Activated naive CD8-positive, alpha-beta T cell (primary cell): ENCODE data around the gene GDE1.

Experiments used
- H3K27ac Mint-ChIP-seq: one replicate; pipeline ENCODE4 v1.8.0; 2021; ENCODE audit warnings: mixed read lengths
- H3K27me3 Mint-ChIP-seq: one replicate; pipeline ENCODE4 v1.8.0; 2021; ENCODE audit warnings: mixed read lengths
- H3K36me3 Mint-ChIP-seq: one replicate; pipeline ENCODE4 v1.8.0; 2021; ENCODE audit warnings: mixed read lengths
- H3K4me1 Mint-ChIP-seq: one replicate; pipeline ENCODE4 v1.8.0; 2021; ENCODE audit warnings: low read depth, mixed read lengths
- H3K4me3 Mint-ChIP-seq: one replicate; pipeline ENCODE4 v1.8.0; 2021; ENCODE audit warnings: mild to moderate bottlenecking, mixed read lengths
- H3K9me3 Mint-ChIP-seq: one replicate; pipeline ENCODE4 v1.8.0; 2021; ENCODE audit warnings: low read depth, mixed read lengths

GDE1 gene

GRCh38 chr16:19540241-19540970, 18.5 kb upstream of the GDE1 start:
- H3K4me3 Mint-ChIP-seq: no peak overlapping the region
- H3K36me3 Mint-ChIP-seq: peaks cover 35% of the 10 kb centered on the region

DNA sequence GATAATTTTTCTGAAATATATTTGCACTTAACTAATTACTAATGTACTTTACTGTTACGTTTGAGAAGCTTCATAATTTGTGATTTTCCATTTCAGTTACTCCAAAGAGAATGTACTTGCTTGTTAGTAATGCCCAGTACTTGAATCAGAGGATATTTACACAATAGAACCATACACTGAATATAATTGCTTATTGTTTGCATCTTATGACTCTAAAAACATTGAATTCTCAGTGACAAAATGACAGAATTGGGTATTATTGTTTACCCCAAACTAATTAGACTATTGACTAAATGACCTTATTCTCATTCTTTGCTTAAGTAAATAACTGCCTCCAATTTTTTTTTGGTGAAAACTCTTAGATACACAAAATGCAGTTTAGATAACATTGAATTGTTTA, 10.7 kb upstream of the GDE1 start:
- H3K4me1 Mint-ChIP-seq: no peaks in the 10 kb centered on the region
- H3K27ac Mint-ChIP-seq: no peak overlapping the region
- H3K4me3 Mint-ChIP-seq: no peak overlapping the region
- no peaks in the 10 kb centered on the region for H3K27me3 Mint-ChIP-seq
- H3K36me3 Mint-ChIP-seq: peaks cover 13% of the 10 kb centered on the region
- no peaks in the 10 kb centered on the region for H3K9me3 Mint-ChIP-seq

More at GRCh38 chr16:19540241-19540970, 18.5 kb upstream of the GDE1 start:
- Mint-ChIP-seq H3K4me1 (no peaks in the 10 kb centered on the region), H3K9me3 (no peaks in the 10 kb centered on the region), H3K27me3 (no peaks in the 10 kb centered on the region), H3K27ac (no peak overlapping the region)

DNA sequence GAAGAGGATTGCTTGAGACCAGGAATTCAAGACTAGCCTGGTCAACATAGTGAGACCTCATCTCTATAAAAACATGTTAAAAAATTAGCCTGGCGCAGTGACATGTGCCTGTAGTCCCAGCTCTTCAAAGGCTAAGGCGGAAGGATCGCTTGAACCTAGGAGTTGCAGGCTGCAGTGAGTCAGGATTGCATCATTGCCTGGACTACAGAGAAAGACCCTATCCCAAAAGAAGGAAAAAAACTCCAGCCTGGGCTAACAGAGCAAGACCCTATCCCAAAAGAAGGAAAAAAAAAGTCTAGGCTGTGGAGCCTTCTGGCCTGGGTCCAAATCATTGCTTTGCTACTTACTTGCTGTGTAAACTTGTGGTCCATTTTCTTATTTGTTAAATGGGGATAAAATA, 6.8 kb upstream of the GDE1 start:
- H3K4me3 Mint-ChIP-seq: no peak overlapping the region
- peaks cover 8% of the 10 kb centered on the region for H3K36me3 Mint-ChIP-seq
- H3K27ac Mint-ChIP-seq: no peak overlapping the region
- H3K9me3 Mint-ChIP-seq: no peaks in the 10 kb centered on the region
- peaks cover 18% of the 10 kb centered on the region for H3K4me1 Mint-ChIP-seq
- H3K27me3 Mint-ChIP-seq: no peaks in the 10 kb centered on the region

GRCh38 chr16:19527161-19527560, 5.3 kb upstream of the GDE1 start:
- peaks cover 22% of the 10 kb centered on the region for H3K4me1 Mint-ChIP-seq
- H3K27ac Mint-ChIP-seq: no peak overlapping the region
- H3K27me3 Mint-ChIP-seq: no peaks in the 10 kb centered on the region
- H3K36me3 Mint-ChIP-seq: peaks cover 5% of the 10 kb centered on the region
- H3K4me3 Mint-ChIP-seq: no peak overlapping the region
- no peaks in the 10 kb centered on the region for H3K9me3 Mint-ChIP-seq

DNA sequence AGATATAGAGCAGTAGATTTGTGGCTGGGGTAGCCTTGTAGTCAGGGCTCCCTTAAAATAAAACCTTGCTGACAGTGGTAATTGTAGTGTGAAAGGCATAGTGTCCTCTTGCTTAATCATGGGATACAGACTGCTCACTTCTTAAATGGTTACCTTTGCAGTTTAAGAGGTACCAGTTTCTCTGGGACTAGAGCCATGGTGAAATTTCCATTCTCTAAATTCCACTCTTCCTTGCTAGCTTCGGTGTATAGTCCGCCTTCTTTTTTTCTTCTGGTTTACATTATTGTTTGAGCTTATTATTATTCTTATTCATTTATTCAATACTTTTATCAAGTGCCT, 3.5 kb upstream of the GDE1 start:
- Mint-ChIP-seq H3K4me3 (peak overlapping the region; percentile 96), H3K9me3 (no peaks in the 10 kb centered on the region), H3K27ac (no peak overlapping the region), H3K4me1 (peaks cover 33% of the 10 kb centered on the region), H3K36me3 (peaks cover 4% of the 10 kb centered on the region), H3K27me3 (no peaks in the 10 kb centered on the region)

- H3K36me3 Mint-ChIP-seq: peaks cover 4% of the 10 kb centered on the region
- H3K27ac Mint-ChIP-seq: peak overlapping the region; percentile 28
- no peaks in the 10 kb centered on the region for H3K9me3 Mint-ChIP-seq
- peak overlapping the region; percentile 96 for H3K4me3 Mint-ChIP-seq
- H3K4me1 Mint-ChIP-seq: peaks cover 36% of the 10 kb centered on the region
- no peaks in the 10 kb centered on the region for H3K27me3 Mint-ChIP-seq
These were observed 2.9 kb upstream of the GDE1 start for GRCh38 chr16:19524616-19525384.

- H3K27ac Mint-ChIP-seq: peak overlapping the region; percentile 28
- peaks cover 40% of the 10 kb centered on the region for H3K4me1 Mint-ChIP-seq
- H3K9me3 Mint-ChIP-seq: no peaks in the 10 kb centered on the region
- peak overlapping the region; percentile 96 for H3K4me3 Mint-ChIP-seq
- no peaks in the 10 kb centered on the region for H3K27me3 Mint-ChIP-seq
- peaks cover 4% of the 10 kb centered on the region for H3K36me3 Mint-ChIP-seq
These were observed 2.4 kb upstream of the GDE1 start for GRCh38 chr16:19524356-19524615.

DNA sequence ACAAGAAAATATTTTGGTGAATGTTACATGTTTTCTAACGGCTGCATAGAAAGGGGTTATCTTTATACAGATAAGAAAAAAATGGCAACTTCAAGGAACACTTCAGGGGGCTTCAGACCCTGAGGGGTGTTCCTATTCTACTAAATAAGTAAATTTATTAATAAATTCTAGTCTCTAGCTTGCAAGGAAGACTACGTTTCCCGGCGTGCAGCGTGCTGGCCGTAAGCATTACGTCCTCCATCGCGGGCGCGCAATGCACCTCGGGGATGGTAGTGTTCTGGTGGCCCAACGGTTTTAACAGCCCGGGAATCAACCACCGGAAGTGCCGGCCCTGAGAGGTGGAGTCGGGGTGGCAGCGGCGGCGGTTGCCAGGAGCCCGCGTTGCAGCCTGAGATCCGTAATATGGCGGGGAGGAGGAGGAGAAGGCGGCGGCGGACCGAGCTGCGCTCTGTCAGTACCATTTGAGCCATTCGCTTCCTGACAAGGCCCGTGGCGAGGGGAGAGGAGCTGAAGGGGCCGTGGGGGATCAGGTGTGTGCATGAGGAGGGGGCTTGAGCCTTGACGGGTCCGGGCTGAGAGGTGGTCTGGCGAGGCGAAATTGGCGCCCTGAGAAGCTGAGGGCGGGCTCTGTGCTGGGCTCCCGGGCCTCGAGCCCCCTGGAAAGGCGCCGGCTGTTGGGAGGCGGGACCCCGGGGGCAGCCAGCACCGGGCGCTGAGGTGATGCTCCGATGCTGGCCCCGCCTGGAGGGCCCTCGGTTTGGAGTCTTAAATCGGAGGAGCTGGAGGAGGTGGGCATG, 1.9 kb upstream of the GDE1 start, which contains the start of gene CCP110:
TSS of gene CCP110 (plus strand) at position 384 of the 797 bp plus-strand sequence. CDS start 3,940 bp downstream, outside the sequence.
- H3K27me3 Mint-ChIP-seq: no peaks in the 10 kb centered on the region
- peak within 1 kb of the TSS; percentile 88 for H3K27ac Mint-ChIP-seq
- H3K4me3 Mint-ChIP-seq: peak within 1 kb of the TSS; percentile 96
- H3K36me3 Mint-ChIP-seq: peaks cover 4% of the 10 kb centered on the region
- H3K9me3 Mint-ChIP-seq: no peaks in the 10 kb centered on the region
- H3K4me1 Mint-ChIP-seq: peaks cover 44% of the 10 kb centered on the region

GRCh38 chr16:19523184-19523558, 1.3 kb upstream of the GDE1 start:
- peak overlapping the region; percentile 31 for H3K4me3 Mint-ChIP-seq
- H3K27me3 Mint-ChIP-seq: no peaks in the 10 kb centered on the region
- peaks cover 2% of the 10 kb centered on the region for H3K36me3 Mint-ChIP-seq
- H3K4me1 Mint-ChIP-seq: peaks cover 50% of the 10 kb centered on the region
- H3K27ac Mint-ChIP-seq: no peak overlapping the region
- no peaks in the 10 kb centered on the region for H3K9me3 Mint-ChIP-seq

DNA sequence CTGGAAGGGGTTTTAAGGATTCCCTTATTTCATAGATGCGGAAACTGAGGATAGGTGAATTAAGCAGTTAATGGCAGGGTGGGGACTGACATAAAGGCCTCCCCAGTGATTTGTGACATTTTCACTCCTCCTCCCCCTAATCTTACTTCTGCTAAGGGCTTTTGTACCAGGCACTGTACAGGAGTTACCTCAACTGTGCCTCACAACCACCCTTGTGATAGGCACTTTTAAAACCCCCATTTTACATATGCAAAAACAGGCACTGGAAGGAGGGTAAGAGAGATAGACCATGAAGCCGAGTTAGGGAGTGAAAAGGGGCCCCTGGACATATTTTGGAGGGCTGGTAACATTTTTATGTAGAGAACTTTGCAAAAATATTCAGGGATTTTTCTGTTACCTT, 862 bp upstream of the GDE1 start:
- Mint-ChIP-seq H3K9me3 (no peaks in the 10 kb centered on the region), H3K27ac (no peak overlapping the region), H3K4me1 (peaks cover 50% of the 10 kb centered on the region), H3K27me3 (no peaks in the 10 kb centered on the region), H3K4me3 (peak overlapping the region; percentile 95), H3K36me3 (peaks cover under 1% of the 10 kb centered on the region)

- Mint-ChIP-seq H3K27ac (peak overlapping the region; percentile 88), H3K4me1 (peaks cover 54% of the 10 kb centered on the region), H3K4me3 (peak overlapping the region; percentile 95), H3K27me3 (no peaks in the 10 kb centered on the region), H3K9me3 (no peaks in the 10 kb centered on the region), H3K36me3 (peaks cover 2% of the 10 kb centered on the region)
These were observed 467 bp upstream of the GDE1 start for GRCh38 chr16:19522397-19522732.

- Mint-ChIP-seq H3K4me3 (peak overlapping the region; percentile 95), H3K9me3 (no peaks in the 10 kb centered on the region), H3K4me1 (peaks cover 61% of the 10 kb centered on the region), H3K27ac (peak overlapping the region; percentile 88), H3K27me3 (no peaks in the 10 kb centered on the region), H3K36me3 (peaks cover 13% of the 10 kb centered on the region)
These were observed 1.0 kb downstream of the GDE1 start for GRCh38 chr16:19520861-19521331.

- Mint-ChIP-seq H3K27me3 (no peaks in the 10 kb centered on the region), H3K4me3 (no peak overlapping the region), H3K27ac (no peak overlapping the region), H3K9me3 (no peaks in the 10 kb centered on the region), H3K36me3 (peaks cover 17% of the 10 kb centered on the region), H3K4me1 (peaks cover 52% of the 10 kb centered on the region)
These were observed 3.5 kb downstream of the GDE1 start for GRCh38 chr16:19518388-19518787.

DNA sequence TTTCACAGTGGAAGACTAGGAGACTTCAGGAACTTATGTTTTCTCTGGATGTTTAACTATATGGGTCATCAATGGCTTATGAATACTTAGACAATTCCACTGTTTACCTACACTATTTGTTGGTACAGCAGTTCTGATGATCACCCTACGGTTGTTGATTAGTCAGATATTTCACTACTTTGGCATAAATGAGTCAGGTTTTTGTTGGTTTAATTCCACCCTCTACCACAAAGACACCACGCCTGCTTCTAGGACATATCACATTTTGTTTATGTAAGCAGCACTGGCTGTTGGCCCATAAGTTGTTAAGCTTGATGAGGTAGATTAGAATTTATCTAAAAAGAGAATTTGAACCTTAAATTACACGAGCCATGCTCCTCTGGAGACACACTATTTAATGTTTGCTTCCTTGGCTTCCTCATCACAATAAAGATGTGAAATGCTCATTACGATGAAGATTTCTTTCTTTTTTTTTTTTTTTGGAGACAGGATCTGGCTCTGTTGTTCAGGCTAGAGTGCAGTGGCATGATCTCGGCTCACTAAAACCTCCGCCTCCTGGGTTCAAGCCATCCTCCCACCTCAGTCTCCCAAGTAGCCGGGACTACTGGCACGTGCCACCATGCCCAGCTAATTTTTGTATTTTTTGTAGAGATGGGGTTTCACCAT, 4.3 kb downstream of the GDE1 start:
- Mint-ChIP-seq H3K36me3 (peaks cover 20% of the 10 kb centered on the region), H3K4me1 (peaks cover 52% of the 10 kb centered on the region), H3K9me3 (no peaks in the 10 kb centered on the region), H3K4me3 (peak overlapping the region; percentile 30), H3K27ac (no peak overlapping the region), H3K27me3 (no peaks in the 10 kb centered on the region)

- Mint-ChIP-seq H3K36me3 (peaks cover 20% of the 10 kb centered on the region), H3K27me3 (no peaks in the 10 kb centered on the region), H3K9me3 (no peaks in the 10 kb centered on the region), H3K27ac (no peak overlapping the region), H3K4me3 (no peak overlapping the region), H3K4me1 (peaks cover 42% of the 10 kb centered on the region)
These were observed 6.1 kb downstream of the GDE1 start for GRCh38 chr16:19515757-19516156.
